Hepatocyte (in vitro differentiated cells): Measurements from ENCODE around the gene SRGAP2B.
"Not testable (repeated sequence)": the region's sequence is repeated elsewhere in the genome, so short reads cannot be mapped to it uniquely, and the experiment has no call there.

ENCODE experiments used
- CTCF ChIP-seq: fragments of 200-600 bp; sonication (generic); IDR thresholded peaks from 2 replicates; pipeline ENCODE4 v1.5.1; 2016; ENCODE audit warnings: antibody characterized with exemption, mild to moderate bottlenecking; ENCODE audit not compliant: poor library complexity
- EZH2 ChIP-seq: fragments of 200-600 bp; sonication (generic); IDR thresholded peaks from 2 replicates; pipeline ENCODE4 v1.6.1; 2016; ENCODE audit warnings: antibody characterized with exemption, mild to moderate bottlenecking, borderline replicate concordance
- EZH2phosphoT487 ChIP-seq: fragments of 200-600 bp; sonication (generic); IDR thresholded peaks from one replicate; pipeline ENCODE4 v1.6.1; 2018; ENCODE audit warnings: antibody characterized with exemption, mild to moderate bottlenecking, low read depth, moderate library complexity; ENCODE audit not compliant: unreplicated experiment, severe bottlenecking

- not testable (repeated sequence) for TF ChIP-seq CTCF, EZH2, EZH2phosphoT487
Measured at GRCh38 chr1:145000743-145001326, 94.3 kb downstream of the SRGAP2B start.
